Thyroid gland (tissue), 4 donors: ENCODE measurements around the gene CDH23.

Experiments used
- CTCF ChIP-seq, 6 experiments: fragments of 200-600 bp in 3 of 6; fragments of 450-650 bp in 3 of 6; sonication (generic) in 3 of 6; IDR thresholded peaks; one replicate each; pipeline ENCODE4 v1.5.1; 2016 to 2019; ENCODE audit warnings: antibody characterized with exemption in 6 of 6, mild to moderate bottlenecking in 2 of 6, inconsistent platforms in 1 of 6, moderate library complexity in 1 of 6
- POLR2A ChIP-seq, 2 donors: fragments of 450-650 bp; IDR thresholded peaks; one replicate each; pipeline ENCODE4 v1.6.1; 2017; ENCODE audit warnings: antibody characterized with exemption in 2 of 2, mild to moderate bottlenecking in 2 of 2, moderate library complexity in 1 of 2

- TF ChIP-seq CTCF (IDR thresholded peaks at IDR 0.05) (no peak), POLR2A (IDR thresholded peaks at IDR 0.05) (no peak)
Measured at GRCh38 chr10:71678057-71678805, 281.5 kb downstream of the CDH23 start.
